ENCODE measurements around the gene UEVLD. TPM values are rescaled to one million over a fixed set of nuclear protein-coding genes. Genes with fewer than 3 reads are reported as not detected.
"Not testable (repeated sequence)": the region's sequence is repeated elsewhere in the genome, so short reads cannot be mapped to it uniquely, and the experiment has no call there.

UEVLD gene
- total RNA-seq, 2 donors from 2014 or later, result 19.7 to 20.7 TPM

DNA sequence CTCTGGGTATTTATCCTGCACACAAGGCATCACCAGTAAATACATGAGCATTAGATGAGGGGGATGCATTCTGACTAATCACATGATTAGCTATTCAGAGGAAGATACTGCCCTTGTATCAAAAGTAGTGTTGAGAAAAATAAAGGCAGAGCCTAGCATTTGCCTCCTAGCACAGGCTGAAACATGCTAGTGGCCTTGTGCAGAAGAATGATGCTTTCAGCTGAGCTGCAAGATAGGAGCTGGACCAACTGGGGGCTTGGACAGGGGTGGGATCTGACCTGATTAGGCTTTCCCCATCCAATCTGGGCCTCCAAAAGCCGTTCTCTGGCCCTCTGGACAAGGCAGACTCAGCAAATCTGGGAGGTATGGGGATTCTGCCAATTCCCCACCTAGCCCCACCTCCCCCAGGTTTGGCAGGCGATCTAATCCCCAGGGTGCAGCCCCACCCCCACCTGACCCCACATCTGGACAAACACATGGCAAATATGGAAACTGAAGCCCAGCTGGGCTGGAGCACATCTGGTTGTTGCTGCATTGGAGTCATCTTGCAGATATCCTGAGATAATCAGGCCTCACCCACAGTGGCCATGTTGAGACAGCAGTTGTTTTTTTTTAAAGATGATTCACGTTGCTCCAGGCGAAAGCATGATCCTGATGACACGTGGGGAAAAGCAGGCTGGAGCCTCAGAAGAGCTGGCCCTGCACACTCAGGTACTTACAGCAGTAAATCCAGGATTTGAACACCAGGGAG, 6.6 kb upstream of the UEVLD start:
- DNase-seq (ENCODE audit: low spot score), result no peak
- Histone ChIP-seq H3K9me3 (no peaks in the 10 kb centered on the region), H3K36me3 (peaks cover 13% of the 10 kb centered on the region), H3K27me3 (no peaks in the 10 kb centered on the region), H3K4me1 (peaks cover 0 to 11% of the 10 kb centered on the region in 2 donors), H3K4me3 (no peak overlapping the region), H3K27ac (no peak overlapping the region)
- TF ChIP-seq, protein P1, sequence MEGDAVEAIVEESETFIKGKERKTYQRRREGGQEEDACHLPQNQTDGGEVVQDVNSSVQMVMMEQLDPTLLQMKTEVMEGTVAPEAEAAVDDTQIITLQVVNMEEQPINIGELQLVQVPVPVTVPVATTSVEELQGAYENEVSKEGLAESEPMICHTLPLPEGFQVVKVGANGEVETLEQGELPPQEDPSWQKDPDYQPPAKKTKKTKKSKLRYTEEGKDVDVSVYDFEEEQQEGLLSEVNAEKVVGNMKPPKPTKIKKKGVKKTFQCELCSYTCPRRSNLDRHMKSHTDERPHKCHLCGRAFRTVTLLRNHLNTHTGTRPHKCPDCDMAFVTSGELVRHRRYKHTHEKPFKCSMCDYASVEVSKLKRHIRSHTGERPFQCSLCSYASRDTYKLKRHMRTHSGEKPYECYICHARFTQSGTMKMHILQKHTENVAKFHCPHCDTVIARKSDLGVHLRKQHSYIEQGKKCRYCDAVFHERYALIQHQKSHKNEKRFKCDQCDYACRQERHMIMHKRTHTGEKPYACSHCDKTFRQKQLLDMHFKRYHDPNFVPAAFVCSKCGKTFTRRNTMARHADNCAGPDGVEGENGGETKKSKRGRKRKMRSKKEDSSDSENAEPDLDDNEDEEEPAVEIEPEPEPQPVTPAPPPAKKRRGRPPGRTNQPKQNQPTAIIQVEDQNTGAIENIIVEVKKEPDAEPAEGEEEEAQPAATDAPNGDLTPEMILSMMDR (IDR thresholded peaks at IDR 0.05), result no peak

DNA sequence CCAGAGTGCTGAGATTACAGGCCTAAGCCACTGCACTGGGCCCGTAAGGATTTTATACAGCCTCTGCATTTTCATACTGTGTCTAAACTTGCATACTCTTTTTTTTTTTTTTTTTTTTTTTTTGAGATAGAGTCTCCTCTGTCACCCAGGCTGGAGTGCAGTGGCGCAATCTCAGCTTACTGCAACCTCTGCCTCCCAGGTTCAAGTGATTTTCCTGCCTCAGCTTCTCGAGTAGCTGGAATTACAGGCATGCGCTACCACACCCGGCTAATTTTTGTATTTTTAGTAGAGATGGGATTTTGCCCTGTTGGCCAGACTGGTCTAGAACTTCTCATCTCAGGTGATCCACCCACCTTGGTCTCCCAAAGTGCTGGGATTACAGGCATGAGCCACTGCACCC, 5.6 kb upstream of the UEVLD start:
- not testable (repeated sequence) for H3K27me3 ChIP-seq; H3K4me3 ChIP-seq; DNase-seq (ENCODE audit: low spot score); H3K9me3 ChIP-seq; H3K27ac ChIP-seq
- Histone ChIP-seq H3K4me1 (peaks cover 0 to 22% of the 10 kb centered on the region in 2 donors), H3K36me3 (peaks cover 13% of the 10 kb centered on the region)

DNA sequence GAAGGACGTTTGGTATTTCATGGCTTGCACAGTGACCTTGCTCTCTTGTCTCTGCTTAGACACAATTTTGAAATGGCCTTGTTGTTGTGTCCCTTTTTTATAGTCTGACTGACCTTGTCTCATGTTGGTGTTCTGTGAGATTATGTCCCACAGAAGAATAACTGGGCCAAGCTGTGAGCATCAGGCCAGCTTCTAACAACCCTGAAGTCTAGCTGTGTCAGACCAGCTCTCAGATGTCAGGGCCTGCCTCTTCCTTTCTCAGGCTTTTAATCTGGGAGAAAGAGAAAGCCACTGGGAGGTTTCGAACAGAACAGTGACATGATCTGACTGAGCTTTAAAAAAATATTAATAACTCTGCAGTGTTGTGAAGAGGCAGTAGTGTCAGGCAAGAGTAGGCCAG, 2.0 kb upstream of the UEVLD start:
- DNase-seq (ENCODE audit: low spot score), result no peak
- TF ChIP-seq, protein P1 (IDR thresholded peaks at IDR 0.05), result no peak
- peak overlapping the region; percentile 20 to 46 for H3K27ac ChIP-seq
- H3K27me3 ChIP-seq, result no peaks in the 10 kb centered on the region
- H3K4me3 ChIP-seq, result no peak overlapping the region
- H3K9me3 ChIP-seq, result no peaks in the 10 kb centered on the region
- H3K36me3 ChIP-seq, result peaks cover 1% of the 10 kb centered on the region
- H3K4me1 ChIP-seq, result peaks cover 0 to 33% of the 10 kb centered on the region in 2 donors

DNA sequence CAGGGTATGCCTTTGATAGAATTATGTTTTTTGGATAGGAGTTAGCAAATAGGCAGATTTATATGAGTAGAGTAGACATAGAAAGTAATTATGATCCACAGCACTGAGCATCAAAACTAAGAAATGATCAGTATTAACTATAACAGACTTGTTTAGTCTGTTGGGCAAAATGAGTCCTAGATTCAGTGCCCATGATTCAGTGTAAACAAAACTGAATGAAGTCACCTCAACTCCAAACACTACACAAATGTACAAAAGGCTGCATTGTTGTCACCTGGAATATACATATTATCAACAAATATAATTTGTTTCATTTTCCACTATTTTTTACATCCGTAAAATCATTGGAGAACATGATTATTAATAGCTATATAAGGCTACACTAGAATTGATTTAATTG, 6.7 kb downstream of the UEVLD start:
- no peak overlapping the region for H3K27ac ChIP-seq
- TF ChIP-seq, protein P1 (IDR thresholded peaks at IDR 0.05), result no peak
- DNase-seq (ENCODE audit: low spot score), result no peak

DNA sequence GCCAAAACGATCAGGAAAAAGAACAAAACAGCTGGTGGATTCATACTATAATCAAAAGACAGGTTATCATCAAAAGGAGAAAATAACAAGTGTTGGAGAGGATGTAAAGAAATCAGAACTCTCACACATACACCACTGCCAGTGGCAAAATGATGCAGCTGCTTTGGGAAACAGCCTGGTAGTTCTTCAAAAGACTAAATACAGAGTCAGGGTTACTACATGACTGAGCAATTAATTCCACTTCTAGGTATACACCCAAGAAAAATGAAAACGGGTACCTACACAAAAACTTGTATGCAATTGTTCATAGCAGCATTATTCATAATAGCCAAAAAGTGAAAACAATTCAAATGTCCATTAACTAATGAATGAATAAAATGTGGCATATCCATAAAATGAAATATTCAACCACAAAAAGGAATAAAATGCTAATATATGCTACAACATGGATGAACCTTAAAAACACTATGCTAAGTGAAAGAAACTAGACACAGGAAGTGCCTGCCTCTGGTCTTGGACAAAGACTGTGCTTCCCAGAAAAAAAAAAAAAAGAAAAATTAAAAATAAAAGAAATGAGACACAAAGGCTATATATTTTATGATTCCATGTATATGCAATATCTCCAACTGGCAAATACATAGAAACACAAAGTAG, 8.3 kb downstream of the UEVLD start:
- Histone ChIP-seq H3K4me3 (no peak overlapping the region), H3K27me3 (no peaks in the 10 kb centered on the region), H3K27ac (no peak overlapping the region), H3K4me1 (no peaks in the 10 kb centered on the region), H3K9me3 (no peaks in the 10 kb centered on the region), H3K36me3 (peaks cover 18% of the 10 kb centered on the region)
- TF ChIP-seq, protein P1 (IDR thresholded peaks at IDR 0.05), result no peak
- no peak for DNase-seq (ENCODE audit: low spot score)

More for the DNA sequence above, 6.7 kb downstream of the UEVLD start:
- H3K4me1 ChIP-seq, result no peaks in the 10 kb centered on the region
- no peaks in the 10 kb centered on the region for H3K27me3 ChIP-seq
- H3K36me3 ChIP-seq, result peaks cover 8% of the 10 kb centered on the region
- no peak overlapping the region for H3K4me3 ChIP-seq
- no peaks in the 10 kb centered on the region for H3K9me3 ChIP-seq

DNA sequence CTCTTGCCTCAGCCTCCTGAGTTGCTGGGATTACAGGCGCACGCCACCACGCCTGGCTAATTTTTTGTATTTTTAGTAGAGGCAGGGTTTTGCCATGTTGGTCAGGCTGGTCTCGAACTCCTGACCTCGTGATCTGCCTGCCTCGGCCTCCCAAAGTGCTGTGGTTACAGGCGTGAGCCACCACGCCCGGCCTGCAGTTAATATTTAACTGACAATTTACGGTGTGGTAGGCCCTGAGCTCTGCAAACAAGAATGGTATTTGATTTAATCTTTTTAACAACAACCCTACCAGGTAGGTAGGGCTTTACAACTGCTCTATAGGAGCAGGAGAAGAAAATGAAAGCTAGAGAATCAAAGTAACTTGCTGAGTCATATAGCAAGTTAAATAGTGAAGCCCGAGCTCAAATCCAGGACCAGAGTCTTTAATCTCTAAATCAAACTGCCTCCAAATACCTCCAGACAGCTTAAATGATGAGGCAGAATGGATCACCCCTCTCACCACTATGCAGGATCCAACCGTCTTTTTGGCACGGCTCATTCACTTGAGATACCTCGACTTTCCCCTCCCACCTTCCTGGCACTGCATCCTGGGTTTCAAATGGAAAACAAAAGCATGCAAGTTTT, 9.4 kb downstream of the UEVLD start:
- H3K4me3 ChIP-seq, result no peak overlapping the region
- TF ChIP-seq, protein P1 (IDR thresholded peaks at IDR 0.05), result no peak
- H3K9me3 ChIP-seq, result no peaks in the 10 kb centered on the region
- no peak overlapping the region for H3K27ac ChIP-seq
- H3K36me3 ChIP-seq, result peaks cover 28% of the 10 kb centered on the region
- no peaks in the 10 kb centered on the region for H3K27me3 ChIP-seq
- DNase-seq (ENCODE audit: low spot score), result no peak
- H3K4me1 ChIP-seq, result no peaks in the 10 kb centered on the region

Measured in right atrium auricular region (tissue), 2 donors.